Neural cell (in vitro differentiated cells): ENCODE measurements around the gene FBLN5. TPM values are rescaled to one million over a fixed set of nuclear protein-coding genes. Genes with fewer than 3 reads are reported as not detected.

Experiments used
- H2AFZ ChIP-seq: fragments of 200-600, 300-800 bp; sonication (generic), shearing (Covaris generic); 2 replicates; pipeline ENCODE4 v1.6.0; 2014; ENCODE audit warnings: low read depth, mild to moderate bottlenecking, antibody characterized with exemption, low read length, moderate library complexity
- H3F3A ChIP-seq: fragments of 200-600 bp; shearing (Covaris generic); 2 replicates; pipeline ENCODE4 v1.6.1; 2016; ENCODE audit warnings: mild to moderate bottlenecking, moderate library complexity, mixed read lengths, antibody characterized with exemption, low read length; ENCODE audit not compliant: insufficient read depth, poor library complexity, severe bottlenecking
- H3K27ac ChIP-seq: fragments of 200-600, 300-800 bp; sonication (generic), shearing (Covaris generic); 2 replicates; pipeline ENCODE4 v1.5.1; 2014; ENCODE audit warnings: mild to moderate bottlenecking, low read length, moderate library complexity
- H3K27me3 ChIP-seq: fragments of 300-800, 200-600 bp; sonication (generic), shearing (Covaris generic); 2 replicates; pipeline ENCODE4 v1.6.0; 2014; ENCODE audit warnings: mild to moderate bottlenecking, low read depth, low read length, moderate library complexity; ENCODE audit not compliant: insufficient read depth
- H3K36me3 ChIP-seq: fragments of 300-800, 200-600 bp; sonication (generic), shearing (Covaris generic); 2 replicates; pipeline ENCODE4 v1.5.1; 2014; ENCODE audit warnings: mild to moderate bottlenecking, antibody characterized with exemption, low read length, moderate library complexity; ENCODE audit not compliant: insufficient read depth
- H3K4me2 ChIP-seq: fragments of 300-800, 200-600 bp; sonication (generic), shearing (Covaris generic); 2 replicates; pipeline ENCODE4 v1.6.0; 2014; ENCODE audit warnings: mild to moderate bottlenecking, low read length
- H3K4me3 ChIP-seq: fragments of 300-800, 200-600 bp; sonication (generic), shearing (Covaris generic); 2 replicates; pipeline ENCODE4 v1.5.1; 2014; ENCODE audit warnings: mild to moderate bottlenecking, low read length, moderate library complexity
- H3K79me2 ChIP-seq: fragments of 200-600 bp; shearing (Covaris generic); replicated peaks from 2 replicates; pipeline ENCODE4 v1.6.0; 2014; ENCODE audit warnings: mild to moderate bottlenecking, low read length, moderate library complexity; ENCODE audit not compliant: insufficient read depth
- H3K9ac ChIP-seq: fragments of 300-800, 200-600 bp; sonication (generic), shearing (Covaris generic); 2 replicates; pipeline ENCODE4 v1.6.1; 2016; ENCODE audit warnings: mild to moderate bottlenecking, low read length, mixed read lengths
- H3K9me2 ChIP-seq: fragments of 200-600 bp; shearing (Covaris generic); 2 replicates; pipeline ENCODE4 v1.6.1; 2016; ENCODE audit warnings: mild to moderate bottlenecking, low read length, mixed read lengths; ENCODE audit not compliant: insufficient read depth
- H3K9me3 ChIP-seq: fragments of 200-600, 300-800 bp; sonication (generic), shearing (Covaris generic); 2 replicates; pipeline ENCODE4 v1.6.1; 2016; ENCODE audit warnings: mild to moderate bottlenecking, mixed run types, low read length, moderate library complexity, mixed read lengths
- H4K20me1 ChIP-seq: fragments of 200-600 bp; shearing (Covaris generic); 2 replicates; pipeline ENCODE4 v1.6.1; 2016; ENCODE audit warnings: mild to moderate bottlenecking, mixed run types; ENCODE audit not compliant: insufficient read depth
- EP300 ChIP-seq: fragments of 450-650 bp; conservative IDR thresholded peaks from 2 replicates; pipeline ENCODE4 v1.6.1; 2014; ENCODE audit warnings: antibody characterized with exemption, mild to moderate bottlenecking, moderate library complexity; ENCODE audit not compliant: poor library complexity, severe bottlenecking
- EZH2 ChIP-seq: fragments of 200-600, 300-800 bp; shearing (Covaris generic), sonication (generic); IDR thresholded peaks from 2 replicates; pipeline ENCODE4 v1.6.1; 2014; ENCODE audit warnings: antibody characterized with exemption, low read length, borderline replicate concordance, mild to moderate bottlenecking; ENCODE audit not compliant: insufficient read depth, poor library complexity, severe bottlenecking
- MXI1 ChIP-seq: fragments of 450-650 bp; conservative IDR thresholded peaks from 2 replicates; pipeline ENCODE4 v1.6.1; 2014; ENCODE audit warnings: antibody characterized with exemption, mild to moderate bottlenecking; ENCODE audit not compliant: poor library complexity, severe bottlenecking
- POLR2AphosphoS5 ChIP-seq: IDR thresholded peaks from 2 replicates; pipeline ENCODE4 v1.6.1; 2012
- RAD21 ChIP-seq: fragments of 450-650 bp; conservative IDR thresholded peaks from 2 replicates; pipeline ENCODE4 v1.6.1; 2014; ENCODE audit warnings: antibody characterized with exemption, mild to moderate bottlenecking, moderate library complexity
- SMC3 ChIP-seq: fragments of 450-650 bp; conservative IDR thresholded peaks from 2 replicates; pipeline ENCODE4 v1.6.1; 2014; ENCODE audit warnings: antibody characterized with exemption, mild to moderate bottlenecking, moderate library complexity; ENCODE audit not compliant: poor library complexity
- TAF1 ChIP-seq: IDR thresholded peaks from 2 replicates; pipeline ENCODE4 v1.6.1; 2012; ENCODE audit warnings: low read depth
- polyA plus RNA-seq: library from polyadenylated mRNA; depleted of rRNA; stranded (reverse); fragments of >200 nt; gene quantifications from 2 replicates; pipeline ENCODE4 v1.2.3, GENCODE V29; 2014
- TF ChIP-seq, protein P1 (sequence below): IDR thresholded peaks from 2 replicates; pipeline ENCODE4 v1.6.1; 2012; ENCODE audit warnings: borderline replicate concordance
- TF ChIP-seq, protein P2 (sequence below): fragments of 450-650 bp; IDR thresholded peaks from 2 replicates; pipeline ENCODE4 v1.5.1; 2014; ENCODE audit warnings: antibody characterized with exemption, mild to moderate bottlenecking, moderate library complexity; ENCODE audit not compliant: poor library complexity, severe bottlenecking

FBLN5 gene
- polyA plus RNA-seq, 1 donor from 2014 or later, result 1.5 TPM

DNA sequence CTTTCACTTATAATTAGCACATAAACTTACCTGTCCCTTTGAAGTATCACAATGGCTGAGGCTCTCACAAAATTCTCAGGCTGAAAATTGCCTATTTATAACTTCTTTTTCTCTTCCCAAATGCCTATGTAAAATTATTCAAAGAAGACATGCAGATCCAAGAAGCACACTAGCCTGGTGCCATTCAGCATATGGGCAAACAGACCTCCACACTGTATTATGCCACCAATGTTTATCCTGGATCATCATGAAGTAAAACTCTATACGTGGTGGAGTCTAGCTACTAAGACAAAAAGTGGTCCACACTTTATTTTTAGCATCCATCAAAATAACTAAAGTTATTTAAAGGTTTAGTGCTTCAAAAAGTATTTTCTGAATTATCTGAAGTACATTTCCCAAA lies 95.9 kb downstream of the FBLN5 start:
- Histone ChIP-seq H4K20me1 (no peaks in the 10 kb centered on the region), H3K4me3 (no peak overlapping the region), H2AFZ (no peak overlapping the region), H3K9me2 (no peaks in the 10 kb centered on the region), H3F3A (no peaks in the 10 kb centered on the region), H3K36me3 (no peaks in the 10 kb centered on the region), H3K9me3 (no peaks in the 10 kb centered on the region), H3K4me2 (no peak overlapping the region), H3K27me3 (no peaks in the 10 kb centered on the region), H3K9ac (no peak overlapping the region), H3K27ac (no peak overlapping the region), H3K79me2 (no peaks in the 10 kb centered on the region)
- TF ChIP-seq POLR2AphosphoS5 (no peak), RAD21 (no peak), EZH2 (no peak), MXI1 (no peak), SMC3 (no peak), TAF1 (no peak), EP300 (no peak)
- TF ChIP-seq, protein P1, sequence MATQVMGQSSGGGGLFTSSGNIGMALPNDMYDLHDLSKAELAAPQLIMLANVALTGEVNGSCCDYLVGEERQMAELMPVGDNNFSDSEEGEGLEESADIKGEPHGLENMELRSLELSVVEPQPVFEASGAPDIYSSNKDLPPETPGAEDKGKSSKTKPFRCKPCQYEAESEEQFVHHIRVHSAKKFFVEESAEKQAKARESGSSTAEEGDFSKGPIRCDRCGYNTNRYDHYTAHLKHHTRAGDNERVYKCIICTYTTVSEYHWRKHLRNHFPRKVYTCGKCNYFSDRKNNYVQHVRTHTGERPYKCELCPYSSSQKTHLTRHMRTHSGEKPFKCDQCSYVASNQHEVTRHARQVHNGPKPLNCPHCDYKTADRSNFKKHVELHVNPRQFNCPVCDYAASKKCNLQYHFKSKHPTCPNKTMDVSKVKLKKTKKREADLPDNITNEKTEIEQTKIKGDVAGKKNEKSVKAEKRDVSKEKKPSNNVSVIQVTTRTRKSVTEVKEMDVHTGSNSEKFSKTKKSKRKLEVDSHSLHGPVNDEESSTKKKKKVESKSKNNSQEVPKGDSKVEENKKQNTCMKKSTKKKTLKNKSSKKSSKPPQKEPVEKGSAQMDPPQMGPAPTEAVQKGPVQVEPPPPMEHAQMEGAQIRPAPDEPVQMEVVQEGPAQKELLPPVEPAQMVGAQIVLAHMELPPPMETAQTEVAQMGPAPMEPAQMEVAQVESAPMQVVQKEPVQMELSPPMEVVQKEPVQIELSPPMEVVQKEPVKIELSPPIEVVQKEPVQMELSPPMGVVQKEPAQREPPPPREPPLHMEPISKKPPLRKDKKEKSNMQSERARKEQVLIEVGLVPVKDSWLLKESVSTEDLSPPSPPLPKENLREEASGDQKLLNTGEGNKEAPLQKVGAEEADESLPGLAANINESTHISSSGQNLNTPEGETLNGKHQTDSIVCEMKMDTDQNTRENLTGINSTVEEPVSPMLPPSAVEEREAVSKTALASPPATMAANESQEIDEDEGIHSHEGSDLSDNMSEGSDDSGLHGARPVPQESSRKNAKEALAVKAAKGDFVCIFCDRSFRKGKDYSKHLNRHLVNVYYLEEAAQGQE, result no peak
- TF ChIP-seq, protein P2, sequence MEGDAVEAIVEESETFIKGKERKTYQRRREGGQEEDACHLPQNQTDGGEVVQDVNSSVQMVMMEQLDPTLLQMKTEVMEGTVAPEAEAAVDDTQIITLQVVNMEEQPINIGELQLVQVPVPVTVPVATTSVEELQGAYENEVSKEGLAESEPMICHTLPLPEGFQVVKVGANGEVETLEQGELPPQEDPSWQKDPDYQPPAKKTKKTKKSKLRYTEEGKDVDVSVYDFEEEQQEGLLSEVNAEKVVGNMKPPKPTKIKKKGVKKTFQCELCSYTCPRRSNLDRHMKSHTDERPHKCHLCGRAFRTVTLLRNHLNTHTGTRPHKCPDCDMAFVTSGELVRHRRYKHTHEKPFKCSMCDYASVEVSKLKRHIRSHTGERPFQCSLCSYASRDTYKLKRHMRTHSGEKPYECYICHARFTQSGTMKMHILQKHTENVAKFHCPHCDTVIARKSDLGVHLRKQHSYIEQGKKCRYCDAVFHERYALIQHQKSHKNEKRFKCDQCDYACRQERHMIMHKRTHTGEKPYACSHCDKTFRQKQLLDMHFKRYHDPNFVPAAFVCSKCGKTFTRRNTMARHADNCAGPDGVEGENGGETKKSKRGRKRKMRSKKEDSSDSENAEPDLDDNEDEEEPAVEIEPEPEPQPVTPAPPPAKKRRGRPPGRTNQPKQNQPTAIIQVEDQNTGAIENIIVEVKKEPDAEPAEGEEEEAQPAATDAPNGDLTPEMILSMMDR, result no peak

DNA sequence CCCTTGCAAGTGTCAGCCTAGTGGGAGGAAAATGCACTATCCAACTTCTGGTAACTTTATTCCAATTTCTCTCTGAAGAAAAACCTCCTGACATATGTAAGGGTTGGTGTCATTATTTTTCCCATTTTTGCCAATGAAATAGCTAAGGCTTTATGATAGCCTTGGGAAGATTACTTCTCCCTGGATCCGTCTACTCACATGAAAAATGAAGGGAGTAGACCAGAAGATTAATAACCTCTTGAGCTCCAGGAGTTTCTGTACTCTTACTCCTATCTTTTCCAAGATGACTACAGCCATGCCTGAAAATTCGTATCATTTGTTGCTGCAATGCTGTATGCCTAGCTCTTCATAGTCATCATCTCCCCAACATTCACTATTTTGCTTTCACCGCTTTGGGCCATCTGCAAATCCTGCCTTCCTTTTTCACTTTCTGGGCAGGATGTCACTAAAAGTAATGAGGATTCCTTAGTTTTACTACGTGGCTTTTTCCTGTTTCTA lies 98.9 kb downstream of the FBLN5 start:
- no peak overlapping the region for H2AFZ ChIP-seq
- no peaks in the 10 kb centered on the region for H4K20me1 ChIP-seq
- no peaks in the 10 kb centered on the region for H3K9me3 ChIP-seq
- no peak overlapping the region for H3K9ac ChIP-seq
- no peaks in the 10 kb centered on the region for H3K9me2 ChIP-seq
- H3F3A ChIP-seq, result no peaks in the 10 kb centered on the region
- H3K36me3 ChIP-seq, result no peaks in the 10 kb centered on the region
- H3K27me3 ChIP-seq, result no peaks in the 10 kb centered on the region
- TF ChIP-seq RAD21 (no peak), SMC3 (no peak), EP300 (no peak), MXI1 (no peak), POLR2AphosphoS5 (no peak), EZH2 (no peak), TAF1 (no peak)
- TF ChIP-seq, protein P1, result no peak
- TF ChIP-seq, protein P2, result no peak
- no peak overlapping the region for H3K4me3 ChIP-seq
- H3K79me2 ChIP-seq, result no peaks in the 10 kb centered on the region
- no peak overlapping the region for H3K27ac ChIP-seq
- no peak overlapping the region for H3K4me2 ChIP-seq
